Dedifferentiated amniotic fluid mesenchymal stem cell (primary cell): Measurements from ENCODE around the gene BCL2.

ENCODE experiments used
- DNase-seq: peaks from one replicate; pipeline ENCODE4 v3.0.0-alpha.2; 2016; ENCODE audit errors: extremely low spot score

Gene BCL2

DNA sequence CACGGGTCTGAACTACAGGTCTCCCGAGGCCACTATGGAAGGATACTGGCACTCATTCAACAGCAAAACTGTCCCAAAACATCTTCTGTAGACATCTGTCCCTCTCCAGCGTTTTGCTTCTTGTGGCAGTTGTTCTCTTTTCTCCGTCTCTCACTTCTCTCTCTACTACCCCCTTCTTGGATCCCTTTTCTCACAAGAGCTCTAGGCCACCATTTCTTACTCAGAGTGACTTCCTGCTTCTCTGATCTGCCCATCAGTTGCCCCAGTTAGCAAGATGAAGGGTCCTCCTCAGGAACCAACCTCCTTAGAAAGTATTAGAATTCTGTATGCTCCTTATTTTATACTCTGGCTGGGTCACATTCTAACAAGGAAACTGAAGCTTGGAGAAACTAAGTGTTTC, 32.6 kb downstream of the BCL2 start:
- DNase-seq: no peak

GRCh38 chr18:63284827-63285733, 34.5 kb downstream of the BCL2 start:
- no peak for DNase-seq

DNA sequence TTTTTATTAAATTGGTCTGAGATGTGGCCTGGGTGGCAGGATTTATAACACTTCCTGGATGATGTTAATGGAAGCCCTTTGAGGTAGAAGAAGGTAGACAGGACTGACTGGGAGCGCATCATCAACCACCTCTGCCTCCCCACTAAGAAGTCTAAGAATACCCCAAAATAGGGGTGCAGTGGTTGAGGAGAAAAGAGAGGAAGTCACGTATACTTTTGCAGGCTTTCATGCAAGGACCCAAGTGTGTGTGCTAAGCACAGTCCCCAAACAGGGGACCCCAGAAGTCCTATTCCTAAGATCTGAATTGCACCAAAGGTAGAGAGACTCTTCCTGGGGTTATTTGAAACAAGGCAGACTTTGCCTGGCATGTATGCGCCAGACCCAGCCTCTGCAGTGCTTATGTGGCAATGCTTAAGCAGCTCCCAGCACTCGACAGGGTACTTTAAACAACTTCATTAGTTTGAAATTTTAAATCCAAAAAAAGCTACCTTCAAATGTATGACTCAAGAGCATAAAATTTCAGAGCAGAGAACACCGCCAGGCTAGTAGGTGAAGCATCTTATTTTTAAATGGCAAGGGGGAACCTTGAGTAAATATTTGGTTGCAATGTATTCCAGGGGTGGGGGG, 35.3 kb downstream of the BCL2 start:
- no peak for DNase-seq

- DNase-seq: no peak
These were observed 36.1 kb downstream of the BCL2 start for GRCh38 chr18:63283305-63284094.

DNA sequence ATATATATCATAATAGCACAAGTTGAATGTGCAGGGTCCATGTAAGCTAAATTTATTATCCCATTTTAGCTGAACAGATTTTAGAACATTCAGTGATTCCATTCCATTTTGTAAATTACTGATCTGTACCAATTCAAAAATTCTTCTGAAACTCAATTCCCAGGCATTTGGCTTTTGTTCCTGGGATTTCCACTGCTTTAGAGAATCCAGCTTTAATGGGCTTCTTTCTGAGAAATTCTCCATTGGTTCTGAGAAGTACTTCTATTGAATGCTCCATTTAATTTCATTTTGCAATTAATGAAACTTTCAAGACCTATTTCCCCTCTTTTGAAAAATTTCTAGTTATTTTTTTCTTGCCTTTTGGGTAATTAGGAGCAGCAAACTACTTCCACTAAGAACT, 36.8 kb downstream of the BCL2 start:
- no peak for DNase-seq

DNA sequence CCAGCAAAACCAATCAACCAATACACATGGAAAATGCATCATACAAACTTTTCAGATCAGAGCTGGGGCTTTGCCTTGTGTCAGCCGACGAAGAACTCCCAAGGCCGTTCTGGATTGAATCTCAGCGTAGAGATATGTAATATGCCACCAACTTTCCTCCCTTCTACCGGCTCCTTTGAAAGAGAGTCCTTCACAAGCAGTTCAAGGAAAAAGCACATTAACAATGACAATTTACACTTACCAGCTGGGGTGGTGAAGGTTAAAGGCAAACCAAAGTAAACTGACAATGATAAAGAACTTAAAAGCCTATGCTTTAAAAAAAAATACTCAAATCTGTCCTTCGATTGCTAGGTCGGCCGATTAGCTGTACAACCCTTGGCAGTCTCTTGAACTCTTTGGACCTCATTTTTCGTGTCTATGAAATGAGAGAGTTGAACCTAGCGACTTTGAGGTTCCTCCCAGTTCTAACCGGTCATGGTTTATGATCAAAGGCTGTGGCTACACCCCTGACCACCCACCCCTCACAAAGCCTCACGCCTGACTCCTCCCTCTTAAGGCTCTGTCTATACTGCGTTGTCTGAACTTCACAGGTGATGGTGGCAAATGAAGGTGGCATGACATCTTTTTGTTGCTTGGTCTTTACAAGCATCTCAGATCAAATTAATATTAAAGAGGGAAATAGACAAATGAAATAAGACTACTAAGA, 46.2 kb downstream of the BCL2 start:
- DNase-seq: no peak

- DNase-seq: no peak
These were observed 46.9 kb downstream of the BCL2 start for GRCh38 chr18:63272638-63273037.

DNA sequence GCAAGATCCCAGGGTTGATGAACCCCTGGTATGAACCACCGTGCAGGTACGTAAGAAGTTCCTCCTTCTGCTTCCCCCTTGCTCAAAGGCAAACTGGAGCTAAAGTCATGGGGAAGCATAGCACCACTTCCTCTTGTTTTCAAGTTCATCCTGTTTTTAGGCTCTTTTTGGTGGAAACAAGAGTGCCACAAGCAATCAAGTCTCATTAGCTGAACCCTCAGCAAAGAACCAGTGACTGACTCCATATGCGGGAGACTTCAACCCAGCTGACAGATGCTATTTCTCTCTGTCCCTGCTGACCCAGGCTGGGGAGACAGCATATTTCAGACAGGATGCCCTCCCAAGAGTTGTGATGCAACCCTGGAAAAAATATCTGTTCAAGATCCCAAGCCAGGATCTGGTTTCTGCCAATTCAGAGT, 47.7 kb downstream of the BCL2 start:
- no peak for DNase-seq

- DNase-seq: no peak
These were observed 48.4 kb downstream of the BCL2 start for GRCh38 chr18:63271148-63271547.

- no peak for DNase-seq
These were observed 51.4 kb downstream of the BCL2 start for GRCh38 chr18:63267975-63268721.

DNA sequence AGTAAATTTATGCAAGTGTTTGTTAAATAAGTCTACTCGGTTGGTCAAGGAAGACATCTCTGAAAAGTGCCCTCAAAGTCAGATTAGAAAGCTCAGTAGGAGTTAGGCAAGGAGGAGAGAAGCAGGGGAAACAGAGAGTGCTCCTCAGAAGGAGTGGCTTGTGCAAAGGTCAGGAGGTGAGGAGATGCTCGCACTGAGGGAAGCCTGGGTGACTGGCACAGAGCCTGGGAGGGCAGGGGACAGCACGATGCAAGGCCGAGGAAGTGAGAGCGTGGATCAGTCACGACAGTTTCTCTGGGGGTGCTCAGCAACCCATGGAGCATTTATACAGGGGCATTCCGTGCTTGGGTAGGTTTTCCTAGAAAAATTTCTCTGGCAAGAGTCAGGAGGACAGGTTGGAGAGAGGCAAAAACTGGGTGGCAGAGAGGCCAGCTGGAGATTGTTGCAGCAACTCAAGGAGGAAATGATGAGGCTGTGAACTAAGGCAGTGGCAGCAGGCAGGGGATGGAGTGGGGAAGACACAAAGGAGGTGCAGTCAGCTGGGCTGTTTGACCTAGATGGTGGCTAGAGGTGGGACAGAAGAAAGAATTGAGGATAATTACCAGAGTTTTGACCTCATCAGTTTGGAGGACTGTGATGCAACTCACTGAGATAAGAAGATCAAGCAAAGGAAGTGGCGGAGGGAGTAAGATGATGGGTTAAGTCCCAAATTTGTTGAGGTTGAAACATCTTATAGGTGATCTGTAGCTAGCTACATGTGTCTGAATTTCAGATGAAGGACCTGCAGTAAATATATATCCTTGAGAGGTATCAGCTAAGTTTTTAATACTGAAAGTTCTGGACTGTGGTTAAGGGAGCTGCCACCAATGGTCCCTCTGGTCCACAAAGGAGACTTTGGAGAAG, 52.4 kb downstream of the BCL2 start:
- no peak for DNase-seq

- no peak for DNase-seq
These were observed 54.2 kb downstream of the BCL2 start for GRCh38 chr18:63265326-63265725.

DNA sequence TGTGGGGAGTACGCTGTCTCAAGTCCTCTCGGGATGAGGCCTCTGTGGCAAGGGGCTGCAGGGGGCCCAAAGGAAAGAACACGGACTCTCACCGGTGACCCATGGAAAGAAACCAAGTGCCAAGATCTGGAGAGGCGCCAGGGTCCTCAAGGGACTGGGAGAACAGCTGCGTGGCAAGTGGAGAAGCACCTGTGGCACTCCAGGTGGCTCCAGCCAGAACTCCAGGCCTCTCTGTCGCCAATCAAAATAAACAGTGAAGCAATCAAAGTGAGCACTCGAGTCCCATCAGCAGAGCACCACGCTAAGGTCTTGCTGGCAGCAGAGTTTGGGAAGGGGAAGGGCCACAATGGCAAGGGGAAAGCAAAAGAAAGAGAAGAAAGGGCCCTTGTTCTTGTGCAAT, 54.7 kb downstream of the BCL2 start:
- no peak for DNase-seq

- DNase-seq: no peak
These were observed 56.1 kb downstream of the BCL2 start for GRCh38 chr18:63263444-63263843.

DNA sequence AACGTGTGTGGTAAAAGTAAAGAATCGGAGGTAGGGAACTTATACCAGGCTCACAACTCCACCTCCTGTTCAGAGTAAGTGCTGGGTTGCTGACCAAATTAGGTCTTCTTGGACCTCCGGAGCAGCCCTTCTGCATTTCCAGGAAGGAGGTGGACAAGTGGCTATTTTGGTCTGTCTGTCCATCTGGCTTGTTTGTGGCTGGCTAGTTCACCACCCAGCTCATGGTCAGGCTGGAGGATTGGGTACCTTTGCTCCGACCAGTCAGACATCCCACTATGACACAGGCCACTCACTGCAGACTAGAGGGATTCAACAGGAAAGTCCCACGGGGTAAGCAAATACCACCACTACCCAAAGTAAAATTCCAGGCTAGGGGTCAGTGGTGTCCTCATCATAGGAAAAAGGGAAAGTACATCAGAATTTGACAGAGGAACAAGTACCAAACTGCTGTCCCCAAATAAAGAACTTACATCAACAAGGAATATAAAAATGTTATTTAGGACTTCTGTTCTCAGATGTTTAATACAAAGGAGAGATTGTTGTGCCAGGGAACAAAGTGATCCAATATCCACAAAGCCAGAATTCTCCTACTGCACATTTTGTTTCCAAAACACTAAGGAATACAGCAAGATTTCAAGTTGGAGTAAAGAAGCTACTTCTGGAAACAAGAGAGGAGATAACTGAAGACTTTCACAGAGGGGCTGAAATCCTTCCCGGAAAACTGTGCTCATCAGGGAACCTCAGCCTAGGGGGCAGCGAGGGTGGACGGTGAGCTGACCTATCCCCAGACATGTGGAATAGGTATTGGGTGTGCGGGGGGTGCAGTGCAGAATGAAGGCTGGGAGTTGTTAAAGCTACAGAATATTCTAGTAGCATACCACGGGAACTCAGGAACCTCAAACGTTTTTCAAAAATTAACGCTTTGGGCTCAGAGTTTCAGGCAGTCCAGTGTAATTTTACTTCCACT, 56.9 kb downstream of the BCL2 start:
- no peak for DNase-seq

GRCh38 chr18:63261029-63261428, 58.5 kb downstream of the BCL2 start:
- DNase-seq: no peak

- no peak for DNase-seq
These were observed 59.2 kb downstream of the BCL2 start for GRCh38 chr18:63260380-63260754.

- DNase-seq: no peak
These were observed 59.8 kb downstream of the BCL2 start for GRCh38 chr18:63259567-63260379.
